ENCODE data around the gene ELMO1. TPM values are rescaled to one million over a fixed set of nuclear protein-coding genes. Genes with fewer than 3 reads are reported as not detected.

ELMO1 gene
- total RNA-seq, 1 experiment from 2014 or later: 1.1 TPM

DNA sequence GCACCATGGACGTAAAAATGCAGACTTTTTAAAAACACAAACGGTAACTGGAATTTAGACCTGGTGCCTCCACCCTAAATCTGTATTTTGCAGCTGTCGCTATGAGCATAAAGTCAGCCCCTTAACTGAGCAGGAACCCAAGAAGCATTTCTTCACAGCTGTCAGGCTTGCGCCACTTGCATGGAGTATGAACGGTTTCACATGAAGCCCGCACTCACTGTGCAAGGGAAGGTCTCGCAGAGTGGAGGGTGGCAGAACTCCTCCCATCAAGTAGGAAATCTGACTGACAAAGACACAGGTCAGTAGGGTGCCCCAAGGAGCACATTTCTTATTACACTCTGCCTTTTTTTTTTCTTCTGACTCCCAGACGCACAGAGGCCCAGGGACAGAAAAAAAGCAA lies 58.5 kb downstream of the ELMO1 start:
- intact Hi-C loops (cut with micrococcal nuclease): no loop called here
- no peak overlapping the region for H3K4me2 ChIP-seq (ENCODE audit: low read length)
- DNase-seq (ENCODE audit: low read depth, low spot score) (no peak), ATAC-seq (no peak)
- no peaks in the 10 kb centered on the region for H3K9me3 ChIP-seq (ENCODE audit: control insufficient read depth in 1 of 2, insufficient read depth in 1 of 2, low read depth in 1 of 2, low read length in 2 of 2)
- no peak overlapping the region for H2AFZ ChIP-seq (ENCODE audit: low read depth, low read length, poor library complexity, severe bottlenecking)
- H3K27me3 ChIP-seq (ENCODE audit: insufficient read depth, low read length): peaks cover 10% of the 10 kb centered on the region; the same call in 1 of the 2 replicates
- ChIA-PET CTCF (no interaction called here), RAD21 (ENCODE audit: low non-redundant PET in 1 of 2, low total read pairs in 2 of 2, uncharacterized antibody in 2 of 2, unreplicated experiment in 2 of 2) (no interaction called here), POLR2A (no interaction called here)
- no peaks in the 10 kb centered on the region for H3K36me3 ChIP-seq (ENCODE audit: control insufficient read depth in 1 of 2, insufficient read depth in 2 of 2, low read length in 2 of 2)
- no peak overlapping the region for H3K4me3 ChIP-seq (replicated peaks in 1 of 2; ENCODE audit: low read depth in 1 of 2, low read length in 2 of 2)
- no TSS peak for BruUV-seq (replicated peaks)
- no peaks in the 10 kb centered on the region for H3K9me2 ChIP-seq (ENCODE audit: insufficient read depth)
- TF ChIP-seq SRF (IDR thresholded peaks at IDR 0.05; ENCODE audit: low read depth): no peak
- TF ChIP-seq, protein P1, sequence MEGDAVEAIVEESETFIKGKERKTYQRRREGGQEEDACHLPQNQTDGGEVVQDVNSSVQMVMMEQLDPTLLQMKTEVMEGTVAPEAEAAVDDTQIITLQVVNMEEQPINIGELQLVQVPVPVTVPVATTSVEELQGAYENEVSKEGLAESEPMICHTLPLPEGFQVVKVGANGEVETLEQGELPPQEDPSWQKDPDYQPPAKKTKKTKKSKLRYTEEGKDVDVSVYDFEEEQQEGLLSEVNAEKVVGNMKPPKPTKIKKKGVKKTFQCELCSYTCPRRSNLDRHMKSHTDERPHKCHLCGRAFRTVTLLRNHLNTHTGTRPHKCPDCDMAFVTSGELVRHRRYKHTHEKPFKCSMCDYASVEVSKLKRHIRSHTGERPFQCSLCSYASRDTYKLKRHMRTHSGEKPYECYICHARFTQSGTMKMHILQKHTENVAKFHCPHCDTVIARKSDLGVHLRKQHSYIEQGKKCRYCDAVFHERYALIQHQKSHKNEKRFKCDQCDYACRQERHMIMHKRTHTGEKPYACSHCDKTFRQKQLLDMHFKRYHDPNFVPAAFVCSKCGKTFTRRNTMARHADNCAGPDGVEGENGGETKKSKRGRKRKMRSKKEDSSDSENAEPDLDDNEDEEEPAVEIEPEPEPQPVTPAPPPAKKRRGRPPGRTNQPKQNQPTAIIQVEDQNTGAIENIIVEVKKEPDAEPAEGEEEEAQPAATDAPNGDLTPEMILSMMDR (IDR thresholded peaks at IDR 0.05 in 2 of 3, conservative IDR thresholded peaks at IDR 0.05 in 1 of 3; ENCODE audit: borderline replicate concordance in 1 of 3, insufficient read depth in 1 of 3, low read depth in 2 of 3, low read length in 2 of 3): no peak
- TF ChIP-seq ZNF274 (IDR thresholded peaks at IDR 0.05; ENCODE audit: low read depth, low read length): no peak
- no peak for TF ChIP-seq EZH2phosphoT487 (IDR thresholded peaks at IDR 0.05; ENCODE audit: borderline replicate concordance)
- TF ChIP-seq POLR2AphosphoS5 (IDR thresholded peaks at IDR 0.05; ENCODE audit: low read depth, low read length): no peak
- TF ChIP-seq SIN3A (IDR thresholded peaks at IDR 0.05; ENCODE audit: low read depth): no peak
- no peak for TF ChIP-seq YY1 (IDR thresholded peaks at IDR 0.05; ENCODE audit: extremely low read depth, insufficient replicate concordance, low read depth, low read length)
- no peaks in the 10 kb centered on the region for H3K4me1 ChIP-seq (ENCODE audit: control insufficient read depth in 1 of 2, insufficient read depth in 2 of 2, low read length in 2 of 2)
- no peaks in the 10 kb centered on the region for H3K79me2 ChIP-seq (ENCODE audit: insufficient read depth, low read length)
- no peak overlapping the region for H3K27ac ChIP-seq (ENCODE audit: low read depth, low read length)
- H4K20me1 ChIP-seq (ENCODE audit: insufficient read depth): no peaks in the 10 kb centered on the region
- no peak overlapping the region for H3K9ac ChIP-seq (ENCODE audit: low read length)

DNA sequence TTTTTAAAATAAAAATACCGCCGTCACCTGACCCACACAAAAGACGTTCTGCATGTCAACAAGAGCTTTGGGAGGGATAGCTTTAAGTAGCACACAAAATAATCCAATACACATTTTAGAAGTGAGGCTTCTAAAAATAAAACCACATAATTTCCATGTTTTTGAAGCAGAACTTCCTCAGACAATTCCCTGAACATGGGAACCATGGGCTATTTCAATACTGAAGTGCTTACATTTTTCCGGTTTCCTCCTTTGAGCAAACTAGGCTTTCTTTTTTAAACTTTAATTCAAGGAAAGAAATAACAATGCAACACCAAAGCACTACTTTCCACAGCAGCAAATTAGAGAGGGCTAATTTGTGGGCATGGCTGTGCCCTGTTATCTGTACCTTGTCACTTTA lies 59.9 kb downstream of the ELMO1 start:
- Histone ChIP-seq H3K79me2 (ENCODE audit: insufficient read depth, low read length) (no peaks in the 10 kb centered on the region), H3K27me3 (ENCODE audit: insufficient read depth, low read length) (peaks cover 10% of the 10 kb centered on the region; the same call in 1 of the 2 replicates), H3K36me3 (ENCODE audit: control insufficient read depth in 1 of 2, insufficient read depth in 2 of 2, low read length in 2 of 2) (no peaks in the 10 kb centered on the region), H3K9me3 (ENCODE audit: control insufficient read depth in 1 of 2, insufficient read depth in 1 of 2, low read depth in 1 of 2, low read length in 2 of 2) (no peaks in the 10 kb centered on the region), H2AFZ (ENCODE audit: low read depth, low read length, poor library complexity, severe bottlenecking) (no peak overlapping the region), H4K20me1 (ENCODE audit: insufficient read depth) (no peaks in the 10 kb centered on the region), H3K27ac (ENCODE audit: low read depth, low read length) (no peak overlapping the region), H3K4me1 (ENCODE audit: control insufficient read depth in 1 of 2, insufficient read depth in 2 of 2, low read length in 2 of 2) (no peaks in the 10 kb centered on the region), H3K9me2 (ENCODE audit: insufficient read depth) (no peaks in the 10 kb centered on the region), H3K4me3 (replicated peaks in 1 of 2; ENCODE audit: low read depth in 1 of 2, low read length in 2 of 2) (no peak overlapping the region), H3K9ac (ENCODE audit: low read length) (no peak overlapping the region), H3K4me2 (ENCODE audit: low read length) (no peak overlapping the region)
- no TSS peak for BruUV-seq (replicated peaks)
- TF ChIP-seq CEBPB (IDR thresholded peaks at IDR 0.05; ENCODE audit: low read depth) (no peak), JUND (IDR thresholded peaks at IDR 0.05) (no peak), CBX3 (IDR thresholded peaks at IDR 0.05; ENCODE audit: low read depth) (no peak)
- DNase-seq (ENCODE audit: low read depth, low spot score): no peak
- ATAC-seq: no peak
- ChIA-PET POLR2A (no interaction called here), CTCF (no interaction called here), RAD21 (ENCODE audit: low non-redundant PET in 1 of 2, low total read pairs in 2 of 2, uncharacterized antibody in 2 of 2, unreplicated experiment in 2 of 2) (no interaction called here)
- intact Hi-C loops (cut with micrococcal nuclease): no loop called here
